A549 (cell line): Measurements from ENCODE around the gene CEACAM4.

Experiments used
- POLR2A ChIP-seq: IDR thresholded peaks from 2 replicates; pipeline ENCODE4 v1.6.1; 2012; ENCODE audit warnings: mild to moderate bottlenecking, low read length
- TF ChIP-seq, protein P1 (sequence below): IDR thresholded peaks from 2 replicates; pipeline ENCODE4 v1.6.1; 2012; ENCODE audit warnings: low read depth, borderline replicate concordance

DNA sequence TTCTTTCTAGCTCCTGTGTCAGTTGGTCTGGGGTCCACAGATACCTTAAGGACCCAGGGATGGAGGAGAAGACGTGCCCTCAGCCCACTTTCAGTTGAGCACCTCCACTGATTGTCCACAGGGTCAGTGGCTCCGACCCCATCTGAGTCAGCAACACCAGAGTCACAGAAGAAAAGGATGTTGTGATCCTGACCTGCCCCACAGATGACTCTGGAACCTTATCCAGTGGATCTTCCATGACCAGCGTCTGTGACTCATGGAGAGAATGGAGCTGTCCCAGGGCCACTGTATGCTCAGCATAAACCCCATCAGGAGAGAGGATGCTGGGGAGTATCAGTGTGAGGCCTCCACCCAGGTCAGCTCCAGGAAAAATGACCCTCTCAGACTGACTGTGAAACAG lies 22.0 kb downstream of the CEACAM4 start:
- TF ChIP-seq, protein P1, sequence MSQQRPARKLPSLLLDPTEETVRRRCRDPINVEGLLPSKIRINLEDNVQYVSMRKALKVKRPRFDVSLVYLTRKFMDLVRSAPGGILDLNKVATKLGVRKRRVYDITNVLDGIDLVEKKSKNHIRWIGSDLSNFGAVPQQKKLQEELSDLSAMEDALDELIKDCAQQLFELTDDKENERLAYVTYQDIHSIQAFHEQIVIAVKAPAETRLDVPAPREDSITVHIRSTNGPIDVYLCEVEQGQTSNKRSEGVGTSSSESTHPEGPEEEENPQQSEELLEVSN, result no peak
- no peak for TF ChIP-seq POLR2A
